Tibial nerve (tissue), 4 donors: Measurements from ENCODE around the gene MACO1.

Source experiments
- EP300 ChIP-seq, 2 donors: sonication (generic); formaldehyde crosslinking; IDR thresholded peaks; one replicate each; pipeline ENCODE4 v1.6.1; 2017; ENCODE audit warnings: antibody characterized with exemption in 2 of 2, mild to moderate bottlenecking in 1 of 2
- POLR2A ChIP-seq, 2 donors: fragments of 450-650 bp; IDR thresholded peaks; one replicate each; pipeline ENCODE4 v1.6.1; 2017; ENCODE audit warnings: antibody characterized with exemption in 2 of 2, mild to moderate bottlenecking in 2 of 2, moderate library complexity in 2 of 2
- TF ChIP-seq, protein P1 (sequence below), 5 experiments: fragments of 200-600 bp in 3 of 5; fragments of 450-650 bp in 2 of 5; sonication (generic) in 3 of 5; IDR thresholded peaks; one replicate each; pipeline ENCODE4 v1.5.1; 2016 to 2019; ENCODE audit warnings: antibody characterized with exemption in 5 of 5, mild to moderate bottlenecking in 3 of 5, moderate library complexity in 2 of 5

DNA sequence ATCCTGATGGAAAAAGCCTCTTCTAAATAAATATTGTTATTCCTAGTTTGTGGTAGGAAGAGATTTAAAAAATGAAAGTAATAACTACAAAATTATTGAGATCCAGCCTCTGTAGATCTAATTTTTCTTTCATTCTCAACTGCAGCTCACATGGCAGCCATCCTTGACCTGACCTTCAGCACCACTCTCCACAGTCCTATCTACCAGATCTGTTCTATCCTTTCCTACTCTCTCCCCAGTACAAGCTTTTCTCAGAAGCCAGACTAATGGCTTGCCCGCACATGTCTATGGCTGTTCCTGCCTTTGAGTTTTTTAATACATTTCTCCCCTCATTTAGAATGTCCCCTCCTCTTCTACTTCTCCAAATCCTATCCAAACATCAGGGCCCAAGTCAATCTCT, 51.5 kb downstream of the MACO1 start:
- no peak for TF ChIP-seq POLR2A (IDR thresholded peaks at IDR 0.05)
- TF ChIP-seq, protein P1, sequence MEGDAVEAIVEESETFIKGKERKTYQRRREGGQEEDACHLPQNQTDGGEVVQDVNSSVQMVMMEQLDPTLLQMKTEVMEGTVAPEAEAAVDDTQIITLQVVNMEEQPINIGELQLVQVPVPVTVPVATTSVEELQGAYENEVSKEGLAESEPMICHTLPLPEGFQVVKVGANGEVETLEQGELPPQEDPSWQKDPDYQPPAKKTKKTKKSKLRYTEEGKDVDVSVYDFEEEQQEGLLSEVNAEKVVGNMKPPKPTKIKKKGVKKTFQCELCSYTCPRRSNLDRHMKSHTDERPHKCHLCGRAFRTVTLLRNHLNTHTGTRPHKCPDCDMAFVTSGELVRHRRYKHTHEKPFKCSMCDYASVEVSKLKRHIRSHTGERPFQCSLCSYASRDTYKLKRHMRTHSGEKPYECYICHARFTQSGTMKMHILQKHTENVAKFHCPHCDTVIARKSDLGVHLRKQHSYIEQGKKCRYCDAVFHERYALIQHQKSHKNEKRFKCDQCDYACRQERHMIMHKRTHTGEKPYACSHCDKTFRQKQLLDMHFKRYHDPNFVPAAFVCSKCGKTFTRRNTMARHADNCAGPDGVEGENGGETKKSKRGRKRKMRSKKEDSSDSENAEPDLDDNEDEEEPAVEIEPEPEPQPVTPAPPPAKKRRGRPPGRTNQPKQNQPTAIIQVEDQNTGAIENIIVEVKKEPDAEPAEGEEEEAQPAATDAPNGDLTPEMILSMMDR (IDR thresholded peaks at IDR 0.05), result no peak
- no peak for TF ChIP-seq EP300 (IDR thresholded peaks at IDR 0.05)
